Keratinocyte (primary cell): ENCODE results near the gene FBLN7. TPM values are rescaled to one million over a fixed set of nuclear protein-coding genes. Genes with fewer than 3 reads are reported as not detected.

Experiments
- DNase-seq: peaks from one replicate; pipeline ENCODE4 v3.0.0-alpha.2; 2011; ENCODE audit warnings: low read depth, missing footprints, low spot score
- FAIRE-seq: peaks from 2 replicates; lab custom pipeline; 2011; peaks lifted over from hg19 to GRCh38; lab: Jason Lieb, UNC
- H2AFZ ChIP-seq: 2 replicates; pipeline ENCODE4 v1.6.0; 2012; ENCODE audit warnings: low read length, control low read depth, inconsistent platforms; ENCODE audit not compliant: control insufficient read depth
- H3K27ac ChIP-seq: 2 replicates; pipeline ENCODE4 v1.5.1; 2011; ENCODE audit warnings: low read length; ENCODE audit not compliant: control insufficient read depth, insufficient read depth
- H3K27me3 ChIP-seq: 3 replicates; pipeline ENCODE4 v1.6.0; 2011; ENCODE audit warnings: low read length; ENCODE audit not compliant: control insufficient read depth, insufficient read depth; ENCODE audit errors: extremely low read depth
- H3K36me3 ChIP-seq, 2 experiments: 2 replicates in 1 of 2; 3 replicates in 1 of 2; pipeline ENCODE4 v1.5.1; 2011; ENCODE audit warnings: low read length in 2 of 2, mild to moderate bottlenecking in 1 of 2; ENCODE audit not compliant: control insufficient read depth in 2 of 2, insufficient read depth in 2 of 2; ENCODE audit errors: extremely low read depth in 1 of 2
- H3K4me1 ChIP-seq: 3 replicates; pipeline ENCODE4 v1.5.1; 2011; ENCODE audit warnings: low read length; ENCODE audit not compliant: control insufficient read depth, insufficient read depth; ENCODE audit errors: extremely low read depth
- H3K4me2 ChIP-seq: 3 replicates; pipeline ENCODE4 v1.6.0; 2011; ENCODE audit warnings: low read depth, low read length; ENCODE audit not compliant: control insufficient read depth, insufficient read depth; ENCODE audit errors: extremely low read depth
- H3K4me3 ChIP-seq, 3 experiments: fragments of 200-600 bp in 1 of 3; sonication (generic) in 1 of 3; 2 replicates in 2 of 3; 3 replicates in 1 of 3; pipeline ENCODE4 v1.5.1; 2011 to 2016; ENCODE audit warnings: low read length in 3 of 3, mild to moderate bottlenecking in 3 of 3, control low read depth in 2 of 3, inconsistent platforms in 1 of 3, low read depth in 1 of 3, mixed read lengths in 1 of 3, mixed run types in 1 of 3, moderate library complexity in 1 of 3; ENCODE audit not compliant: control insufficient read depth in 2 of 3, insufficient read depth in 2 of 3; ENCODE audit errors: extremely low read depth in 1 of 3
- H3K79me2 ChIP-seq: 2 replicates; pipeline ENCODE4 v1.6.0; 2012; ENCODE audit warnings: low read length; ENCODE audit not compliant: control insufficient read depth, insufficient read depth
- H3K9ac ChIP-seq: 3 replicates; pipeline ENCODE4 v1.6.0; 2011; ENCODE audit warnings: low read length; ENCODE audit not compliant: control insufficient read depth, insufficient read depth; ENCODE audit errors: extremely low read depth
- H3K9me1 ChIP-seq: 3 replicates; pipeline ENCODE4 v1.6.0; 2011; ENCODE audit warnings: low read length; ENCODE audit not compliant: control insufficient read depth, insufficient read depth; ENCODE audit errors: extremely low read depth
- H3K9me3 ChIP-seq: 2 replicates; pipeline ENCODE4 v1.5.1; 2012; ENCODE audit warnings: low read depth, low read length; ENCODE audit not compliant: control insufficient read depth
- H4K20me1 ChIP-seq: 3 replicates; pipeline ENCODE4 v1.6.0; 2011; ENCODE audit warnings: low read length; ENCODE audit not compliant: control insufficient read depth, insufficient read depth; ENCODE audit errors: extremely low read depth
- CTCF ChIP-seq, 3 experiments: IDR thresholded peaks in 1 of 3; conservative IDR thresholded peaks in 1 of 3; optimal IDR thresholded peaks in 1 of 3; 2 replicates in 2 of 3; 3 replicates in 1 of 3; pipeline versions ENCODE3 to v1.5.1; 2011; ENCODE audit warnings: low read length in 3 of 3, mild to moderate bottlenecking in 3 of 3, moderate library complexity in 2 of 3, control low read depth in 1 of 3, inconsistent platforms in 1 of 3; ENCODE audit not compliant: insufficient read depth in 2 of 3; ENCODE audit errors: extremely low read depth in 1 of 3
- EZH2 ChIP-seq: IDR thresholded peaks from one replicate; pipeline ENCODE4 v1.6.1; 2012; ENCODE audit warnings: inconsistent platforms, mild to moderate bottlenecking, low read length, moderate library complexity
- dilution Hi-C: fragments of 300-500 bp; cut with MboI; formaldehyde crosslinking; loops from one replicate; pipeline ENCODE4 v1.7.0; 2020; ENCODE audit warnings: low sequenced_read_pairs; ENCODE audit not compliant: extremely low pct_ligation_motif_present
- polyA plus RNA-seq, 5 experiments: library from polyadenylated mRNA; depleted of rRNA in 3 of 5; stranded (reverse) in 3 of 5; stranded (forward) in 1 of 5; unstranded in 1 of 5; fragments of >200 nt; gene quantifications; 1 replicate in 1 of 5; 2 replicates in 3 of 5; 3 replicates in 1 of 5; pipeline versions ENCODE4 v1.2.1 to v1.2.3, GENCODE V29; 2011 to 2012; ENCODE audit warnings: missing spikeins in 2 of 5, low read depth in 1 of 5, low replicate concordance in 1 of 5

The FBLN7 gene
- polyA plus RNA-seq, 1 donor (not counting 4 experiments of a cell fraction or from before 2014, with no cell fraction given) = not detected

DNA sequence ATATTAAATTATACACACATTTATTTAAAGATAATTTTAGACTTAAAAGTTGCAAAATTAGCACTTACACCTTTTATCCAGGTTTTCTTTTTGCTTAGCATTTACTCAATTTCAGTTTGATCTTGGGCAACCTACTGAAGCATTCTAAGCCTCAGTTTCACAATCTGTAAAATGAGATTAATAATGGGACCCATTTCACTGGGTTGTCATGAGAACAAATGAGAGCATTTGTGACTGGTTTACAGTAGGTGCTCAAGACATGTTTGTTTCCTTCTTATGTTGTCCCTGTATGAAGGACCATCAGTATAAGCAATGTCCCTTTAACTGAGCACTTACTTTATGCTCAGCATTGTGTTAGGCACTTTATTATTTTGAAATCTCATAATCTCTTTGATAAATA, 4.8 kb upstream of the FBLN7 start:
- Histone ChIP-seq H3K9me1 (no peaks in the 10 kb centered on the region), H3K9me3 (no peaks in the 10 kb centered on the region), H3K79me2 (no peaks in the 10 kb centered on the region), H3K4me1 (peaks cover 10% of the 10 kb centered on the region), H3K4me3 (no peak overlapping the region), H3K27me3 (peaks cover 9% of the 10 kb centered on the region), H3K36me3 (no peaks in the 10 kb centered on the region), H3K9ac (no peak overlapping the region), H2AFZ (no peak overlapping the region), H3K4me2 (no peak overlapping the region), H3K27ac (no peak overlapping the region), H4K20me1 (no peaks in the 10 kb centered on the region)
- no peak for TF ChIP-seq EZH2
- no peak for TF ChIP-seq CTCF (optimal IDR thresholded peaks at IDR 0.05 in 1 of 3, IDR thresholded peaks at IDR 0.05 in 1 of 3, conservative IDR thresholded peaks at IDR 0.05 in 1 of 3; ENCODE audit: extremely low read depth in 1 of 3, insufficient read depth in 2 of 3, low read length in 3 of 3)
- dilution Hi-C loops = no loop called here
- DNase-seq = no peak
- no peak for FAIRE-seq

DNA sequence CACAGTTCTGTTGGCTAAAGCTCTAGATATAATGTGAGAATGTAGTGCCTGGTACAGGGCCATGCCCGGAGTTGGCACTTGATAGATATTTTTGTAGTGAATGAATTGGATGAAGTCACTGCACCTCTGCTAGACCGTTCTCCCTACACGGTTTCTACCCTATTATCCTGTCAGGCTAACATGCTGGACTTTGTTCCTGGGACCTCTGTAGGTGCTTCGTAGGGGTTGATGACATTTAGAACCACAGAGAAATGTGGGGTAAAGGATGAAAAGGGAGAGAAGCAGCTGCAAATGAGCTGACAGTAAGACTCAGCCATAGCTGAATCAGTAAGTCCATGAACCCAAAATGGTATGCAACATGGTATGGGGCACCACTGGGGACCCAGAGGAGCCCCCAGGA, 4.1 kb upstream of the FBLN7 start:
- DNase-seq (no peak), FAIRE-seq (no peak)
- Histone ChIP-seq H3K4me1 (peaks cover 10% of the 10 kb centered on the region), H3K4me3 (no peak overlapping the region), H3K9me1 (no peaks in the 10 kb centered on the region), H3K9me3 (no peaks in the 10 kb centered on the region), H3K9ac (no peak overlapping the region), H3K79me2 (no peaks in the 10 kb centered on the region), H3K4me2 (no peak overlapping the region), H2AFZ (no peak overlapping the region), H4K20me1 (no peaks in the 10 kb centered on the region), H3K36me3 (no peaks in the 10 kb centered on the region), H3K27ac (no peak overlapping the region), H3K27me3 (peaks cover 16% of the 10 kb centered on the region)
- dilution Hi-C loops = no loop called here
- TF ChIP-seq EZH2 = no peak

GRCh38 chr2:112136096-112136495, 2.1 kb upstream of the FBLN7 start:
- TF ChIP-seq CTCF (optimal IDR thresholded peaks at IDR 0.05 in 1 of 3, IDR thresholded peaks at IDR 0.05 in 1 of 3, conservative IDR thresholded peaks at IDR 0.05 in 1 of 3; ENCODE audit: extremely low read depth in 1 of 3, insufficient read depth in 2 of 3, low read length in 3 of 3) (no peak), EZH2 (no peak)
- dilution Hi-C loops = no loop called here
- no peak for FAIRE-seq

More at GRCh38 chr2:112136096-112136495, 2.1 kb upstream of the FBLN7 start:
- DNase-seq = no peak
- Histone ChIP-seq H3K9me3 (no peaks in the 10 kb centered on the region), H3K36me3 (no peaks in the 10 kb centered on the region), H3K9me1 (no peaks in the 10 kb centered on the region), H3K79me2 (no peaks in the 10 kb centered on the region), H3K27ac (no peak overlapping the region), H3K27me3 (peaks cover 28% of the 10 kb centered on the region), H3K9ac (no peak overlapping the region), H4K20me1 (no peaks in the 10 kb centered on the region), H3K4me3 (no peak overlapping the region), H3K4me1 (peaks cover 10% of the 10 kb centered on the region), H2AFZ (no peak overlapping the region), H3K4me2 (no peak overlapping the region)
